ENCODE measurements around the gene EFHC2.

- TF ChIP-seq SMC3 (conservative IDR thresholded peaks at IDR 0.05; ENCODE audit: poor library complexity) (no peak), EZH2 (IDR thresholded peaks at IDR 0.05; ENCODE audit: borderline replicate concordance, insufficient read depth, low read length, poor library complexity, severe bottlenecking) (no peak), RAD21 (conservative IDR thresholded peaks at IDR 0.05) (no peak), POLR2AphosphoS5 (IDR thresholded peaks at IDR 0.05) (no peak), REST (IDR thresholded peaks at IDR 0.05; ENCODE audit: borderline replicate concordance) (no peak), TAF1 (IDR thresholded peaks at IDR 0.05; ENCODE audit: low read depth) (no peak)
- TF ChIP-seq, protein P1, sequence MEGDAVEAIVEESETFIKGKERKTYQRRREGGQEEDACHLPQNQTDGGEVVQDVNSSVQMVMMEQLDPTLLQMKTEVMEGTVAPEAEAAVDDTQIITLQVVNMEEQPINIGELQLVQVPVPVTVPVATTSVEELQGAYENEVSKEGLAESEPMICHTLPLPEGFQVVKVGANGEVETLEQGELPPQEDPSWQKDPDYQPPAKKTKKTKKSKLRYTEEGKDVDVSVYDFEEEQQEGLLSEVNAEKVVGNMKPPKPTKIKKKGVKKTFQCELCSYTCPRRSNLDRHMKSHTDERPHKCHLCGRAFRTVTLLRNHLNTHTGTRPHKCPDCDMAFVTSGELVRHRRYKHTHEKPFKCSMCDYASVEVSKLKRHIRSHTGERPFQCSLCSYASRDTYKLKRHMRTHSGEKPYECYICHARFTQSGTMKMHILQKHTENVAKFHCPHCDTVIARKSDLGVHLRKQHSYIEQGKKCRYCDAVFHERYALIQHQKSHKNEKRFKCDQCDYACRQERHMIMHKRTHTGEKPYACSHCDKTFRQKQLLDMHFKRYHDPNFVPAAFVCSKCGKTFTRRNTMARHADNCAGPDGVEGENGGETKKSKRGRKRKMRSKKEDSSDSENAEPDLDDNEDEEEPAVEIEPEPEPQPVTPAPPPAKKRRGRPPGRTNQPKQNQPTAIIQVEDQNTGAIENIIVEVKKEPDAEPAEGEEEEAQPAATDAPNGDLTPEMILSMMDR (IDR thresholded peaks at IDR 0.05; ENCODE audit: poor library complexity, severe bottlenecking) = no peak
These were observed 165.0 kb downstream of the EFHC2 start for GRCh38 chrX:44178274-44179053.
